Measurements from ENCODE around the gene NOTCH2.

Gene NOTCH2

GRCh38 chr1:119971710-119972570 lies 97.5 kb downstream of the NOTCH2 start:
- no peak for DNase-seq

GRCh38 chr1:119968601-119969000 lies 100.9 kb downstream of the NOTCH2 start:
- DNase-seq = no peak

GRCh38 chr1:119968068-119968492 lies 101.4 kb downstream of the NOTCH2 start:
- DNase-seq = no peak

- no peak for DNase-seq
Observed at GRCh38 chr1:119966681-119967080, 102.8 kb downstream of the NOTCH2 start.

GRCh38 chr1:119966020-119966419 lies 103.4 kb downstream of the NOTCH2 start:
- DNase-seq = no peak

GRCh38 chr1:119964673-119965363 lies 104.6 kb downstream of the NOTCH2 start:
- no peak for DNase-seq

GRCh38 chr1:119962296-119962968 lies 107.0 kb downstream of the NOTCH2 start:
- no peak for DNase-seq

GRCh38 chr1:119960501-119960900 lies 109.0 kb downstream of the NOTCH2 start:
- DNase-seq = no peak

GRCh38 chr1:119959268-119960220 lies 109.9 kb downstream of the NOTCH2 start:
- DNase-seq = no peak

- DNase-seq = no peak
Observed at GRCh38 chr1:119958223-119958622, 111.2 kb downstream of the NOTCH2 start.

GRCh38 chr1:119956306-119956705 lies 113.2 kb downstream of the NOTCH2 start:
- DNase-seq = no peak

- DNase-seq = no peak
Observed at GRCh38 chr1:119954476-119955422, 114.7 kb downstream of the NOTCH2 start.

GRCh38 chr1:119953266-119953998 lies 116.0 kb downstream of the NOTCH2 start:
- DNase-seq = no peak

- no peak for DNase-seq
Observed at GRCh38 chr1:119952496-119952895, 117.0 kb downstream of the NOTCH2 start.

- DNase-seq = no peak
Observed at GRCh38 chr1:119948342-119949214, 120.9 kb downstream of the NOTCH2 start.

- DNase-seq = no peak
Observed at GRCh38 chr1:119947468-119947867, 122.0 kb downstream of the NOTCH2 start.

GRCh38 chr1:119946724-119947123 lies 122.7 kb downstream of the NOTCH2 start:
- no peak for DNase-seq

GRCh38 chr1:119943216-119943615 lies 126.2 kb downstream of the NOTCH2 start:
- DNase-seq = no peak

- no peak for DNase-seq
Observed at GRCh38 chr1:119941392-119941791, 128.1 kb downstream of the NOTCH2 start.

All from SIG-M5 (cell line).